GM19372 (cell line): Measurements from ENCODE around the gene SLC17A1.
"Not testable (repeated sequence)": the region's sequence is repeated elsewhere in the genome, so short reads cannot be mapped to it uniquely, and the experiment has no call there.

Source experiments
- ATAC-seq: cut with Tn5 transposase; IDR thresholded peaks from one replicate; pipeline ENCODE4 v1.9.1; 2021; ENCODE audit warnings: mild to moderate bottlenecking, low read depth, moderate library complexity; ENCODE audit not compliant: unreplicated experiment

SLC17A1 gene

DNA sequence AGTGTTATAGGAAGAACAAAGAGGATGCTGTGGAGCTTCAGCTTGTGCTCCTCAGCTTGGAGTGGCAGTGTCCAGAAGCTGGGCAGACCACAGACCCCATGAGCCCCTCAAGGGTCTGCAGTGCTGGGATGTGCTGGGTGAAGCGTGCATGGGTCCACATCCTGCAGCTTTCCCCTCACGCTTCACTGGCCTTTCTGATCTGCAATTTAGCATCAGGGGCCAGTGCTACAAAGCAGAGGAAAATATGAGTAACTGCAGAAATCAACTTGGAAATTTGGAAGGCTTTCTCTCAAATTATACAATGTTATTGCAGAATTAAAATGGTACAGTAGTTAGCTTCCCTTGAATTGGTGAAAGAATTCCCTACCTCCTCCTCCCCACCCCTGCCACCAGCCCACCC is 67.2 kb downstream of the SLC17A1 start:
- ATAC-seq = no peak

DNA sequence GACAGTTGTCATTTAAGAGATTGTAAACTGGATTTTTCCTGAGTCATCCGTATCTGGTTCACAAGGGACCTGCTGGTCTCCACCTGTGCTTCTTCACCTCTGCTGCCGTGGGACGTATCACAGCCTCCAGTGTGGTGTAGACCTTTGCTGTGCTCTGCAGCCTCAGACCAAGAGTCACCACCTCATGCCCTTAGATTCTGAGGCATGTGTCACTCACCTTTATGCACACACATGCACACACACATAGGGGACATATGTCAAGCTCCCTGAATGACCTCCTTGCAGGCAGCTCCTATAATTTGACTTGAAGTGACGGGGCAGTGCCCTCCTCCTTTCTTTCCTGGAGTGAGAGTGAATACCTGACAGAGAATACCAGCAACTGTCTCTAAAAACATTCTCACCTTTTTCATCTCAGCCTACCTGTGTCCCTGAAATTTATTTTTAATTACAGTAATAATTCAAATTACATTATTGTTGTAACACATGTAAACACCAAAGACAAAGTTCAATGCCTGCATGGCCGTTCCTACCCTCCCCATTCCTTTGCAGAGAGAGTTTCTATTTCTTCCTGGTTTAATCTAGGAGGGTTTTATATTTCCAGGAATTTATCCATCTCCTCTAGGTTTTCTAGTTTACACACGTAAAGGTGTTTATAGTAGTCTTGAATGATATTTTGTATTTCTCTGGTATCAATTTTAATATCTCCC is 73.8 kb downstream of the SLC17A1 start:
- ATAC-seq = no peak

DNA sequence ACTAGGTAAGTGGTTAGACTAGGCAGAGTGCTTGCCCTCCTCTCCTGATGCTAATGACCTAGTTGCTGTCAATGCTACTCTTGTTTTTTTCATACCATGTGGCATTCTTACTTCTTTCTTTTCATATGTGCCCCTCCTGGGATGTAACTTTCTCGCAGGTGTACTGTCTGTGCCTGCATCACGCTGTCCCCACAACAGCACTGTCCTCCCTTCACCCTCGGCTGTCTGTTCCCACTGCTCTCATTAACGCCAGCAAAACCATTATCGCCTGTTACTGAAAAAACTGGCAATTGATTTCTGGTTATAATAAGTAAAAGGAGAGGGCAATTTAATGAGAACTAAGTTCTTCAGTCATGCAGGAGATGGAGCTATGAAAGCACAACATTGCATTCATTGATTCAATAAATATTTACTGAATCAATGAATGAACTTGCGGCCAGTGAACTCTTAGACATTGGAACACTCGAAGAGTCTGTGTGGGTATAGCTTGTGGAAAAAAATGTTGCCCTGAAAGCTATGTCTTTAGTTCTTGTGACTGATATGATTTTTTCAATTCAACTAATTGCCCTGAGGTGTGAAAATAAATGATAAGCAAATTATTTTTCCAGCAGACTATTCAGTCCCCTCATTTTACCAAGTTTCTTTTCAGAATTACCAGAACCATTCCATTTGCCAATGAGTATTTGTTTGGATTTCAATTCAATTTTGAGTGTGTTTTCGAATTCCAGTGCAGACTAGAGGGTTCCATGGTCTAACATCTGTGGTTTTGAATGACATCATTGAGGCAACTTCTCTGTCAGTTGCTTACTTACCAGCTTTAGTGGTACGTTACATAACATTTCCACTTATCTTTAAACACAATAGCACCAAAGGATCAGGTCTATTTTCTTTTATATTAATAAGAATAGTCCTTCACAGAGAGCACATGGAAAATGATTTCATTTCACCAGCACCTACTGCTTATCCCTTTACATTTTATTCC is 75.2 kb downstream of the SLC17A1 start:
- no peak for ATAC-seq

DNA sequence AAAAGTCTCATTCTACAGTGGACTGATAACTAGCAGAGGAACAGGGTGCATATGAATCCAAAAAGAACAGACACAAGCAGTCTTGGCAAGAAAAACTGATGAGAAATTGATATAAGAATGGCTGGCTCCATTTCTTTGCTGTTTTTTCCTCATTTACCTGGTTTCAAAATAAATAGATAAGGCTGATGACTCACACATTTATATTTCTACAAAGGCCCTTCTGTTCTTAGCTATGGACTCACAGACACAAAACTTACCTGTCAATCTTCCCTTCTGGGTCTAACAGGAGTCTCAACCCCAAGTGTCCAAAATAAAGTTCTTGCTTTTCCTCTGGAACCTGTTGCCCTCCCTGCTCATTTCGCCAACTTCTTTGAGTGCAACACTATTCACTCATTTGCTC is 76.4 kb downstream of the SLC17A1 start:
- no peak for ATAC-seq

- ATAC-seq = no peak
These were observed 77.3 kb downstream of the SLC17A1 start, which contains the start of gene SLC17A4 for GRCh38 chr6:25754535-25754934. Gene SLC17A4, plus strand, starts transcription at chr6:25754742. Its CDS starts 7,221 bp downstream, at chr6:25761963.

DNA sequence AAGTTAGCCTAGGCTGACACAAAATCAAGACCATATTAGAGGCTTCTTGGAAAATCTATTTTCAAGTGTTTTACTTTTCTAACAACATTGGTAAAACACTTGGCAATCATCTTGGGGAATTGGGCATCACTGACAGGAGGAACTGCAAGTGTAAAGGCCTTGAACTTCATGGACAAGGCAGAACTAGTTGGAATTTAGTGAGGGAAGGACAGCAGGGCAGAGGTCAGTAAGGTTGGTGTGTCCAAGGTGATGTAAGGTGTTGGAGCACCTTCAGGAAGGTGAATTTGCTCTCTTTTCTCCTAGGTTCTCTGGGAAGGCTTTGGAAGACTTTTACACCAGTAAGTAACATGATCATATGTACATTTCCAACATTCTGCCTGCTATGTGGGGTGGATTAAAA is 78.8 kb downstream of the SLC17A1 start:
- no peak for ATAC-seq

DNA sequence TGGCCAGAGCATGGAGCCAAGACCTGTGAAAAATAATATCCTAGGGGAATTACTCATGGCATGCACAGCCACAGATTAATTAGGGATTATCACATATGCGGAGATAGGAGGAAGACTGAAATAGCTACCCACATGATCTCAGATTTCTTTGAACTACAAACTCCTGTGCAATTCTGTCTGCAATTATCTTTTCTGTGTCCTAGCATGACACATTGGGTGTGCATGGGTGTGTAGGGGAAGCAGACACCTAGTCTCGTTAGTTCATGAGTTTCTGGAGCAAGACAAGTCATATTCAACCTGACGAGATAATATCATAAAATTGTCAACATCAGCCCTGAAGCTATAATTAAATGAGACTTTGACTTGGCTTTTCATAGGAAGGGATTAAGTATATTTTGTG is 80.9 kb downstream of the SLC17A1 start:
- ATAC-seq = no peak

- no peak for ATAC-seq
These were observed 82.0 kb downstream of the SLC17A1 start for GRCh38 chr6:25749837-25750236.

DNA sequence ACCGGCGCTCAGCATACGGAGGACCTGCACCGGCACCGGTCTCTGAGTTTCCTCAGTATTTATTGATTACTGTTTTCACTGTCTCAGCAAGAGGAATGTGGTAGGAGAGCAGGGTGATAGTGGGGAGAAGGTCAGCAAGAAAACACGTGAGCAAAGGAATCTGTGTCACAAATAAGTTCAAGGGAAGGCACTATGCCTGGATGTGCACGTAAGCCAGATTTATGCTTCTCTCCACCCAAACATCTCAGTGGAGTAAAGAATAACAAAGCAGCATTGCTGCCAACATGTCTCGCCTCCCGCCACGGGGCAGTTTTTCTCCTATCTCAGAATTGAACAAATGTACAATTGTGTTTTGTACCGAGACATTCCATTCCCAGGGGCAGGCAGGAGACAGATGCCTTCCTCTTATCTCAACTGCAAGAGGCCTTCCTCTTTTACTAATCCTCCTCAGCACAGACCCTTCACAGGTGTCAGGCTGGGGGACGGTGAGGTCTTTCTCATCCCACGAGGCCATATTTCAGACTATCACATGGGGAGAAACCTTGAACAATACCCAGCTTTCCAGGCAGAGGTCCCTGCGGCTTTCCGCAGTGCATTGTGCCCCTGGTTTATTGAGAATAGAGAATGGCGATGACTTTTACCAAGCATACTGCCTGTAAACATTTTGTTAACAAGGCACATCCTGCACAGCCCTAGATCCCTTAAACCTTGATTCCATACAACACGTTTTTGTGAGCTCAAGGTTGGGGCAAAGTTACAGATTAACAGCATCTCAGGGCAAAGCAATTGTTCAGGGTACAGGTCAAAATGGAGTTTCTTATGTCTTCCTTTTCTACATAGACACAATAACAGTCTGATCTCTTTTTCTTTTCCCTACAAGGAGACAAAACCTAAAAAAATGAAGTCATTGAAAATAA is 83.0 kb downstream of the SLC17A1 start:
- not testable (repeated sequence) for ATAC-seq

DNA sequence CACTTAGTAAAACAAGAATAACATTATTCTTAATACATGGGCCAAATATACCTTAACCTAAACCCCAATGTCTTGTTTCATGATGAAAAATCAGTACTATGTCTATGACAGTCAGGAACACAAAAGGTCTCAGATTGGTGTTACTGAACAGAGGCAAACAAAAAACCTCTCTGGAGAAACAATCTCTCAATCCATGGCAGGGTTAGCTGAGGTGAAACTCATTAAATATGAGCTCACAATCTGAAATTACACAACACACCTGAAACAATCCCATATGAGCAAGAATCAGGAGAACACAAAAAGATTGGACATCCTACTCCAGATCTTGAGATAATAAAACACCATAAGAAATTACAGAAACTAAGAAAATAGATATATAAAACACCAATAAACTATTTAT is 83.8 kb downstream of the SLC17A1 start:
- ATAC-seq = no peak

DNA sequence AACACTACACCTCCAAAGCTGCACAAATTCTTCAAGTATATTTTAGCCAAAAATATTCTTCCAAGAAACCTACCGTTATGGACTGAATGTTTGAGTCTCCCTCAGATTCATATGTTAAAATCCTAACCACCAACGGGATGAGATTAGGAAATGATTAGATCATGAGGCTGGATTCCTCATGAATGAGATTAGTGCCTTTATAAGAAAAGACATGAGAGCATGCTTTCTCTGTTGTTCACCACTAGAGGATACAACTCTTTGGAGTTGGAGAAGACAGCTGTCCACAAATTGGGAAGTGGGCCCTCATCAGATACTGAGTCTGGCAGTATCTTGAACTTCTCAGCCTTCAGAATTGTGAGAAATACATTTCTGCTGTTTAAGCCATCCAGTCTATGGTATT is 84.4 kb downstream of the SLC17A1 start:
- ATAC-seq = no peak

DNA sequence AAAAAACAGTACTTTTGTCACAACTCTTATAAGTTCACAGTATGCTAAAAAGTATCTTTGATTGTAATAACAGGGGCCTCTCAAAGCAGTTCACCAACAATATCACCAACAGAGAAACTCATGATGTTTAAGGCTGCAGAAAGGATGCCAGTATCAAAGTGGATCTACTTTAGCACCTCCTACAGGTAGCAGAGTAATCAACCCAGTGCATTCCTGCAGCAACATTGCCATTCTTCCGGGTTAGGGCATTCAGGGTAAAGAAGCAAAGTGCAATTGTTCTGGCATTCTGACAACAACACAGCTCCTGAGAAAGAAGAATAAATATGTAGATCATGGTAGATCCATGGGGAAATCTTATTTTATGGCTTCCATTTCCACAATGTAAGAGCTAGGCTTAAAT is 84.9 kb downstream of the SLC17A1 start:
- no peak for ATAC-seq

DNA sequence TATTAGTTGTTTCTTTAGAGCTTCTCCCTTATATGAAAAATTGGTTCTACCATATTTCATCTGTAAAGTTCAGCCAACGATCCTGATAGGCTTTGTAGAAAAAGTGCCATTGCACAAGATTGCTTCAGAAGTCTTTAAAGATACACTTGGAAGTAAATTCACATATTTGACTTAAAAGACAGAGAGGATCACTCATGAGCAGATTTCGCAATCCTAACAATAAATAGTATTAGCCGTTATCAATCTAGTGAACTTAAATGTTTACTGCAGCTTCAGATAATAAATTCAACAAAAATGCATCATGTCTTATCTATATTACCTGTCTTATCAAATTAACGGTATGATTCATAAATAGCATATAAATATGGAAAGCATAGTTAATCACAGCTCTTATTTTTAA is 86.0 kb downstream of the SLC17A1 start:
- no peak for ATAC-seq

DNA sequence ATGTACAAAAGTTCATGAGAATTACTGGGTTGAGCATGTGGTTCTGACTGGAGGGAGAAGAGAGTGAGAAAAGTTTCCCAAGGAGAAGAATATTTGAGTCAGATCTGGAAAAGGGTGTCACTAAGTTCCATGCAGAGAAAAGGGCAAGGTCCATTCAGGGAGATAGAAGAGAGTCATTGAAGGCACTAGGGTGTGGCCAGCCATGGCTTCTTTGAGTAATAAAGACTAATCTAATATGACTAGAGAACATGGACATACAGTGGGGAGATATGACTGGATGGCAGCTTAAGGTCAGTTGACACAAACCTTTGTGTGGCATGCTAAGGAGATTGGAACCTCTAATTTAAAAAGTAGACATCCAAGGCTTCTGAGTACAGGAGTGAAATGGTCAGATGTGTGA is 88.0 kb downstream of the SLC17A1 start:
- no peak for ATAC-seq

DNA sequence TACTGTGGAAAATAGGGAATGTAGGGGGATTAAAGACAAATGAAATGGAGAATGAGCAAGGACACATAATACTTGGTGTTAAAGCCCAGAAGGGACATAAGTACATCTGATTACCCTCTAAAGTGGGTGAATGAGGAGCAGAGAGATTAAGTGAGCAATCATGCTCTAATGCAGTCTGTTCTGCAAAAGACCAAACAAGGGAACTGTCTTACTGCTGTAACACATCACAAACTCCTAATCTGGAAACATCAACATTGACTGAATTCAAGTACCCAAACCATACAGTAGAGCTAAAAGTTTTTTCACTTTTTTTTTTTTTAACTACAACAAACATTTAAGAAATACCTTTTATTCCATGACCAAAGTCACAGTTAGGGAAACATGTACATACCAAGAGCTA is 96.6 kb downstream of the SLC17A1 start:
- ATAC-seq = no peak
